ENCODE data around the gene RACK1.

Gene RACK1

DNA sequence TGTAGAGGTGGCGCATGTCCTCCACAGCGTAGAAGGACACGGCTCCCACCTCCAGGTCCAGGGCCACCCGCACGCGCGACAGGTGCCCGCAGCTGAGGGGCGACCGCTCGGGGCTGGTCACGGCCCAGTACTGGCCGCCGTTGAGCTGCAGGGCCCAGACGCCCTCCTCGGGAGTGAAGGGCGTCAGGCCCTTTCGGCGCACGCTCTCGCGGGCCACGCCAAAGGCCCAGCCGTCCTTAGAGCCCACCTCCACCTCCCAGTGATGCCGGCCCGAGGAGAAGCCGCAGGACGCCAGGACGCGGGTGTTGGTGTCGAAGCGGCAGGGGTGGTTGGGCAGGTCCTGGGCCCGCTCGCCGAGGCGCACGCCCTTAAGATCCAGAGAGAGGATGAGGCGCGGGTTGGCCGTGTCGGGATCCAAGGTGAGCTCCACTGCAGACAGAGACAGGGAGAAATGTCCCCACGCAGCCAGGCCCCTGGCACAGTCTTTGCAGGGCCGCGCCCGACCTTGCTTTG is 48.4 kb downstream of the RACK1 start:
- no peak for DNase-seq (ENCODE audit: low read depth)

DNA sequence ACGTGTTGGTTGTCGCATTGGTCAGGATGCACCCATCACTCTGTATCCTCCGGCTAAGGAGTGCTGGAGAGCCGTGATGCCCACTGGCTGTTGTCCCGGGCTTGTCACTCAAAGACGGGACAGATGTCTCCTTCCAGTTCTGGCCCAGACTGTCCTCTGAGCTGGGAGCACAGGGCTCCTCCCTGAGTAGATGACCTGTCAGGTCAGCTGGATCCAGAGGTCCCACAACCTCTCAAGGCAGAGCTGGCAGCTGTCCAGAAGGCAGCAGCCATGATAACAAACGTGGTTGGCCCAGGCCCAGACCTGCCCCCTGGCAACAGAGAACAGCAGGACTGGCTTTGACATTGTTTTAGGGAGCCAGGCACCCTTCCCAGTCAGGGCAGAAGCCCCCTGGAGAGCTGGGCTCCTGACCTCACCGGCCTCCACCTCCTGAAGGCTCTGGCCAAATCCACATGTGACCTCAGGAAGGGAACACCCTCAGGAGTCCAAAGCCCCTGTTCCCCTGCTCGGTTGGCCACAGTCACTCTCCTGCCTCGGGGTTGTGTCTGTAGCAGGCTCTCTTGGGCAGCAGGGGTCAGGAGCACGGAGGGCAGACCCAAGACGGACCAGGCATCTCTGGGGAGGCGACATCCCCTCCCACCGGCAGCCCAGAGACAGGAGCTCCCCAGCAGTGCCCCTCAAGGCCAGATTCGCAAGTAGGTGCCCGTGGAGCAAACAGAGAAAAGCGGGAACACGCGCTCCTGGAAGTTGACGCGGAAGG is 49.0 kb downstream of the RACK1 start:
- DNase-seq (ENCODE audit: low read depth): no peak

DNA sequence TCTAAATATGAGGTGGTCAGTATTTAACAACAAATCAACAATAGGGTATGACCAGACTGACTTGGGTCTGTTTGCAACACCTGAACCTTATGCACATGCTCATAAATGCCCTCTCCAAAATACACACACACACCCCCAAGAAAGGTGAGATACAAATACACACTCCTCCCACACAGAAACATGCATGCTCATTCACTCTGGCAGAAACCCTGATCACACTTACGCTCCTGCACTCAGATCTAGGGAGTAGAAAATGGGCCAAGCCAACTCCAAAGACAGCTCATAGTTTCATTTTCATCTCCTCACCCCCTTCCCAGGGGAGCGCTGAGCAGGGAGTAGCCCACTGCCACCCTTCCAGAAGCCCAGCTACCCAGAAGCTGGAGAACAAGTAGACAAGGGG is 50.0 kb downstream of the RACK1 start:
- no peak for DNase-seq (ENCODE audit: low read depth)

DNA sequence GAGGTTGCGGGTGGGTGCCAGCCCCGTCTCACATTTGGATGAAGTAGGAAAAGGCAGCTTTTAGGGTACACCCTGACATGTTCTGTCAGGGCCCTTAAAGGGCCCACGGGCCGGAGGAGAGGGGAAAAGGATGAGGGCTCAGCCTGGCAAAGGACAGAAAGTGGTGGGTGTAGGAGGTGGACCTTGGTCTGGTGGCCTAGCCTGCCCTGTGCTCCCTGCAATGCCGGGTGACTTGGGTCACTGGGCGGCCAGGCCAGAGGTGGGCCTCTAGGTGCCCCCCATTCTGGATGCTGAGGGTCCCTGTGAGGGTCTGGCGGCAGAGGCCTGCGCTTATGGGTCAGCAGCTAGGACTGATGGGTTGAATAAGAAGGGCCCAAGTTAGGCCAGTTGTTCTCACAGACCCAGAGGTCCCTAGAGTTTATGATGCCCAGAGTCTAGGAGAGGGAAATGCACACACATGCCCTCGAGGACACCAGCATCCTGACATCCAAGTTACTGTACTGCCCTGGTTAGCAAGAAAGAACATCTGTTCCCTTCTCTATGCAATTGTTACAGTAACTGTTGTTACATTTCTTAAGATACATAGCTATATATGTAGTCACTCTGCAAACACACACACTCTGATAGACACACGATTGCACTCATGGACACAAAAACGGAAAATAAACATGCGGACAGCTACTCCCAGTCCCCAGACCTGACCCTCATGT is 51.2 kb downstream of the RACK1 start:
- DNase-seq (ENCODE audit: low read depth): no peak

DNA sequence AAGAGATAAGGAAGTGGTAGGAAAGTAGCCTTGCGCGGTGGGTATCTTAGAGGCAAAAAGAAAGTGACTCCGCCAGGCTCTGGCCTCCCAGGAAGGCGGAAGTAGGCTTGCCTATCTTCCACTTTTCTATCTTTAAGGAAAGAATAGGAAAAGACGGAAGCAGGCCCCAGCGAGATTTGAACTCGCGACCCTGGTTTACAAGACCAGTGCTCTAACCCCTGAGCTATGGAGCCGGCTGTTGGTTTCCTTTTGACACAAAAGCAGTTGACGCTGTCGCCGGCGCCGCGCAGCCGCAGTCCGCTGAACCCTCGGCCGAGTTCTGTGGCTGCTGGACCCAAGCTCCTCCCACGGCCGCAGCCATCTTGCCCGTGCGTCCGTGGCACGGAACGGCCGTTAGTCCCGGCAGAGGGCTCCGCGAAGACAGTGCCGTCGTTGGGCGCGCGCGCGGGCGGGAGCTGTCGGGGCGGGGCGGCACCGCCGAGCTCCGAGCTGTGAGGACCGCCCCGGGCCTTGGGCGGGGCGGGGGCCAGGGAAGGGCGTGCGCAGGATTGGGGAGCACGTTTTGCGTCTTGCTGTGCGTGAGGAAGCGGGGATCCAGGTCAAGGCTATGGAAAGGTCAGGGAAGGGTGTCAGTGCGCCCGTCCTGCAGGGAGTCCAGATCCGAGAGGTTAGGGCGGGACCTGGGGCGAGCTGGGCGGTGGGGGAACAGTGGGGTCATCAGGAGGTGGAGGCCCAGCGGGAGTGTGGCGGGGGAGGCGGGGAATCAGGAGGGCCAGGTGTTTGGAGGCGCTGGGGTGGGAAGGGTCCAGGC is 52.0 kb downstream of the RACK1 start:
- DNase-seq (ENCODE audit: low read depth): peak; percentile 93

DNA sequence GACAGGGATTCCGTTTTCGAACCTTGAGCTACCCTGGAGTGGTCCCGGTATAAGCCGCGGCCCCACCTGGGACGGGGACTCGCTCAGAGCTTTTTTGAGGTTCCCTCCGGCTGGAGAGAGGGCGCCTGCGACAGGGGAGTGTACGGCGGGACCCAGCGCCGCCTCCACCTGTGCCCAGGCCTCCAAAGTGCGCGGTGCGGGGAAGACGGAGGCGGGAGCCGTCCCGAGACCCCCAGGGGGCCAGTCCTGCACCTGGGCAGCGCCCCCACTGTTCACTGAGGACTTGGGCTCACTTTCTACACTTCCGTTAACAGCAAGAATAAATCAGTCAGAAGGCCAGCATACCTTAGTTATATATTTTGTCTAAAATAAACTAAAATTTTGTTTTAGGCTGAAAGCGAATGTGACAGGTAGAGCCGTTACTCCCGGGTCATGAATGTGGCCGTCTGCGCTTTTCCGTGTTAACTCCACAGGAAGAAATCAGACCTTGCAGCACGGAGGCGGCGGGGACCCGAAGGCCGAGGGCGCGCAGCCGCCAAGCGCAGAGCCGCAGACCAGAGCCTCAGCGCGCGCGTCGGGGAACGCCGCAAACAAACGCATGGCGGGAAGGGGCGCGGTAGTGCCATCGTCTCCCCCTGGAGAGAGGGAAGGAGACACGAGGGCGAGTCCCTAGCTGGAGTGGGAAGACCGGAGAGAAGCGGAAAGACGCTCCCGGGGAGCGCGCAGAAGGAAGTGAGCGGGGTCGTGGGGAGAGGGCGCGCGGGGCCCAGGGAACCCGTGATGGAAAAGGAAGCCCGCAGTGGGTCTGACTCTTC is 52.8 kb downstream of the RACK1 start:
- no peak for DNase-seq (ENCODE audit: low read depth)

DNA sequence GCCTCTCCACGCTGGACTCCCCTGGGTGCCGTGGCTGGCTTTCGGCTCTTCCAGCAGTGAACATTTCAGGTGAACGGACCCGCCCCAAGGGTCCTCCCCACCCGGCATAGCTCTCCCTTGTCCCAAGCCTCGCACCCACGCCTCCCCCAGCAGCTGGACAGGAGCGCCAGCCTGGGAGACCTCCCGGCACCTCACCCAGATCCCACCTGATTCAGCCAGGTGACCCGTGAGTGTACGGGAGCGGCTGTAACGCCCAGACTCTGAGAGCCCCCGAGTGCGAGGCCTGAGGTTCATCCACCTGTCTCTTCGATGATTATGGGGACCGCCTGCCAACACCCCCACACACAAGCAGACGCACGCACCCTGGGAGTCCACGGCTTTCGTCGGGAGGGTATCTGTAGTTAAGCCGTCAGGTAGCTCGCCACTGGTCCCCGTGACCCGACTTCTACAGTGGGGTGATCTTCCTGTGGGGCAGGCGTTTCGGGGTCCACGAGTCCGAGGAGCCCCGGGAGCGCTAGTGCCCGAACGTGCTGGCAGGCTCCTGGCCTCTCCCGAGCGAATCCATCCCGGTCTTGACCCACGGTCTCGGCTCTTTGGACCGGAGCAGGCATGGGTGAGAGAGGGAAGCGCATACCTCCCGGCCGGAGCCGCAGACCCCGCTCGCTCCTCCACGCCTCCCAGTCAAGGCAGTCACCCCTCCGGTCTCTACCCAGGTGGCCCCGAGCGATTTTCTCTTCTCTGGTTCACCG is 53.6 kb downstream of the RACK1 start:
- no peak for DNase-seq (ENCODE audit: low read depth)

DNA sequence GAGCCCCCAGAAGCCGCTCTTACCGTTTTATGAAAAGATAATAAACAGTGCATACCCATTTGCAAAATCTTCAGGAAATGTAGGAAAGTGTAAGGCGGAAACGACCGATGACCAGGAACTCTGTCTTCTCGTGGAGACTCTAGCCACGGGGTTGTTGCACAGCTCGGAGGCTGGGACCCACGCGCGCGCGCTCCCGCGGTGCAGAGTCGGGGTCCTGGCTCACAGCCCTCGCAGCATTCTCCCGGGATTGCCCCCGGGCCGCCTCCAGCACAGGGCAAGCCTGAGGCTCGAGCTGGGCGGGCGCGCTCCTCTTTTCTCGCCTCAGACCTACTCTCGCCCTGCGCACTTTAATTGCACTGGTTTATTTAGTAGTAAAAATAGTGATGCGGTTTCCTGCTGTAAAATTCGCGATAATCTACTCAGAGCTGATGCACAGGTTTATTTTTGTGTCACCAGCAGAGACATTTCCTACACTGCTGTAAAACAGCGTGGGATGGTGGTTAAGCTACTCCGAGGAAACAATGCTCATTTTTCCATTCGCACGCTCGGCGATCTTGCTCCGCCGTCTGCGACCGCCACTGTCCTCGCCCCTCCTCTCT is 54.2 kb downstream of the RACK1 start:
- DNase-seq (ENCODE audit: low read depth): no peak

DNA sequence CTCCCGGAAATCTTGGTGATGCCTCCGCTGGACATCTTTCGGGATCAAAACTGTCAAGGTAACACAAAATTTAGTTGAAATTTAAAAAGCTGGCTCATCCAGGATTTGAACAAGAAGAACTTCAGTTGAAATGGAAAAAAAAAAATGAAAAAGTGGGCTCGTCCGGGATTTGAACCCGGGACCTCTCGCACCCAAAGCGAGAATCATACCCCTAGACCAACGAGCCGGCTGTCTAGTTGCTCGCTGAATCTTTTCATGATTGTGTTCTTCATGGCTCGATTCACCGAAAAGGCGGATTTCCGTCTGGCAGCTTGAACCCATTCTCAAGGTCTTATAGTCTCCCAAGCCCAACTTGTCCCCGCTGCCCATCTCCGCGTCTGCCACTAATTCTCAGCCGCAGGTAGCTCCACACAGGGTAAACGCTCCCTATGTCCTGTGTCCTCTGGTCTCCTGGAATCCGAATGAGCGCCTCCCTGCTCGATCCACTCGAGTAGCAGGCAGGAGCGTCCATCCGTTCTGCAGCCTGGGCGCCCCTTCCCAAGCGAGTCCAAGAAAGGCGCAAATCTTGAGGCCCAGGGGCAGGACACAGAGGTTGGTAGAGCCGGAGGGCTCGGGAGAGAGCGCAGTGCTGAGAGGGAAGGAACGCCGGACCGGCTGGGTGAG is 54.9 kb downstream of the RACK1 start:
- DNase-seq (ENCODE audit: low read depth): peak; percentile 75

DNA sequence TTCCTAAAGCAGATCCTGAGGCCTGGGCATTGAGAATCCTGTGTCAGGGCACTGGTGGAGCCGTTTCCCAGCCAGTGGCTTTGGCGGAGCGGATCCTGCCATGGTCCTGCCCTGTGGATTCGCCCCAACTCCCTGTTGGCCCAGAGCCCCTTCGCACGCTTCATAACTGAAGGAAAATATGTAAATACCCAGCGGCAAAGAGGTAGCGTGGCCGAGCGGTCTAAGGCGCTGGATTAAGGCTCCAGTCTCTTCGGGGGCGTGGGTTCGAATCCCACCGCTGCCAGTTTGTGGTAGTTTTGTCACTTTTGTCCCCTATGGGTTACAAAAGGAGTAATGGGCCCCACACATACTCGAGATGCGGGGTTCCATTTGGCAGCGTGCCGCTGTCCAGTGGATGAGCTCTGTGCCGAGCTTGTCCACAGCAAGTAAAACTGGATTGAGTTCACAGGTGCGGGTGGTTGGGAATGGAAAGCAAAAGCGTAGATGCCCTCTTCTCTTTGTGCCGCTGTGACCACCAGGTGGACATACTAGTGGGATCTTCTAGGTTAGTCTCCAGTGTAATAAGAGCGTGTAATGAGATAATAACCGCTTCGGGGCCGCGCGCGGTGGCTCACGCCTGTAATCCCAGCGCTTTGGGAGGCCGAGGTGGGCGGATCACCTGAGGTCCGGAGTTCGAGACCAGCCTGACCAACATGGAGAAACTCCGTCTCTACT is 56.0 kb downstream of the RACK1 start:
- no peak for DNase-seq (ENCODE audit: low read depth)

DNA sequence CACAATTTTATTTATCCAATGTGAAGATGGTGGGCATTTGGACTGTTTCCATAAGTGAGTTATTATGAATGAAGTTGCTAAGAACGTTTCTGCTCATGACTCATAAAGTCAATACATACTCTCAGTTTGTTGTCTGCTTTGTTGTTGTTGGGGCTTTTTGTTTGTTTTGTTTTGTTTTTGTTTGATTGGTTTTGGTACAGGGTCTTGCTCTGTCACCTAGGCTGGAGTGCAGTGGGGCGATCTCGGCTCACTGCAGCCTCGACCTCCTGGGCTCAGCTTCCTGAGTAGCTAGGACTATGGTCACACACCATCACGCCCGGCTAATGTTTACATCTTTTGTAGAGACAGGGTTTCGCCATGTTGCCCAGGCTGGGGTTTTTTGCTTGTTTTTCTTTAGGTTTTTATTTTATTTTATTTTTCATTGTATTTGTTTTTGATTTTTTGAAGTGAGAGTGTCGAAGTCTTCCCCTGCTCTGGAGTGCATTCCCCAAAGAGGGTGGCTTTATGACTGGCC is 56.7 kb downstream of the RACK1 start:
- no peak for DNase-seq (ENCODE audit: low read depth)

All from stimulated activated CD8-positive, alpha-beta memory T cell treated with anti-CD3 and anti-CD28 coated beads, Interleukin-15, amount 100 ng/mL, for 1 hour (primary cell).